Measurements from ENCODE around the gene NUS1. TPM values are rescaled to one million over a fixed set of nuclear protein-coding genes. Genes with fewer than 3 reads are reported as not detected.

The NUS1 gene
- total and polyA plus RNA-seq, 2 of the 13 experiments (the other 11 are each of a cell fraction or from before 2014, with no cell fraction given) = 18.3 to 18.6 TPM

DNA sequence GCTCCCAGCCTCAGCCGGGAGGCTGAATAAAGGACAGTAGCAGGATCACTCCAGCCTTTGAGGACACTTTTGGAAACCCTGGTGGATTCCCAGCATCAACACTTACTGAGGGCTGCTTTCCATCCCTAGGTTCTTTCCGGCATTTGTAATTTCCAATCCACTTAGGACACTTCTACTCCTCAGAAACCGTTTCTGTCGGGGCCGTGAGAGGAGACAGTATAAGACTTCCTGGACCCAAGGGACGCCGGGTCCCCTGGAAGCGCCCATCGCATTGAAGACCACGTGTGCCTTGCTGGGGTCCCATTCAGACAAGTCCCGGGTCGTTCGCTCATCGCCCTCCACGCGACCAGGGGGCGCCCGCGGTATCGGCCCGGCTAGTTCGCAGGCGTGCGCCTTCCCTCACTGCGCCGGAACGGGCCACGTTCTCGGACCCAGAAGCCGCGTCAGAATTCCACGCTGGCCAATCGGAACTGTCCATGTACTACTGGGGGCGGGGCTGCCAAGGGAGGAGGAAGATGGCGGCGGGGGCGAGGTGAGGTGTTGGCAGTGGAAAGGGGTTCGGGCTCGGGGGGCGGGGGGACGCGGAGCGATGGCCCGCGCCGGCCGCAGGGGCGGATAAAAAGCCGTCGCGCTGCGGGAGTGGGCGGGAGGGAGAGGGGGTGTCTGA, at the start of gene NUS1 (continued):
- TF ChIP-seq ZNF563 (CRISPR knock-in tag; IDR thresholded peaks at IDR 0.05) = peak; percentile 28; the same call in 1 of the 2 replicates
- TF ChIP-seq ZNF816 (CRISPR knock-in tag; IDR thresholded peaks at IDR 0.05; ENCODE audit: borderline replicate concordance) = peak; percentile 68
- TF ChIP-seq ZNF207 (IDR thresholded peaks at IDR 0.05; ENCODE audit: borderline replicate concordance) = no peak
- TF ChIP-seq RFX1 (IDR thresholded peaks at IDR 0.05) = no peak
- TF ChIP-seq RXRB (CRISPR knock-in tag; IDR thresholded peaks at IDR 0.05; ENCODE audit: borderline replicate concordance) = peak; percentile 69; the same call in 1 of the 2 replicates
- TF ChIP-seq DNMT3B (CRISPR knock-in tag; conservative IDR thresholded peaks at IDR 0.05) = 0 out of 2 replicates have a peak, but pooled peaks have one; percentile 52
- TF ChIP-seq, protein P1, sequence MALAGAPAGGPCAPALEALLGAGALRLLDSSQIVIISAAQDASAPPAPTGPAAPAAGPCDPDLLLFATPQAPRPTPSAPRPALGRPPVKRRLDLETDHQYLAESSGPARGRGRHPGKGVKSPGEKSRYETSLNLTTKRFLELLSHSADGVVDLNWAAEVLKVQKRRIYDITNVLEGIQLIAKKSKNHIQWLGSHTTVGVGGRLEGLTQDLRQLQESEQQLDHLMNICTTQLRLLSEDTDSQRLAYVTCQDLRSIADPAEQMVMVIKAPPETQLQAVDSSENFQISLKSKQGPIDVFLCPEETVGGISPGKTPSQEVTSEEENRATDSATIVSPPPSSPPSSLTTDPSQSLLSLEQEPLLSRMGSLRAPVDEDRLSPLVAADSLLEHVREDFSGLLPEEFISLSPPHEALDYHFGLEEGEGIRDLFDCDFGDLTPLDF (CRISPR knock-in tag; IDR thresholded peaks at IDR 0.05) = no peak; the same call in 1 of the 2 replicates
- TF ChIP-seq, protein P2, sequence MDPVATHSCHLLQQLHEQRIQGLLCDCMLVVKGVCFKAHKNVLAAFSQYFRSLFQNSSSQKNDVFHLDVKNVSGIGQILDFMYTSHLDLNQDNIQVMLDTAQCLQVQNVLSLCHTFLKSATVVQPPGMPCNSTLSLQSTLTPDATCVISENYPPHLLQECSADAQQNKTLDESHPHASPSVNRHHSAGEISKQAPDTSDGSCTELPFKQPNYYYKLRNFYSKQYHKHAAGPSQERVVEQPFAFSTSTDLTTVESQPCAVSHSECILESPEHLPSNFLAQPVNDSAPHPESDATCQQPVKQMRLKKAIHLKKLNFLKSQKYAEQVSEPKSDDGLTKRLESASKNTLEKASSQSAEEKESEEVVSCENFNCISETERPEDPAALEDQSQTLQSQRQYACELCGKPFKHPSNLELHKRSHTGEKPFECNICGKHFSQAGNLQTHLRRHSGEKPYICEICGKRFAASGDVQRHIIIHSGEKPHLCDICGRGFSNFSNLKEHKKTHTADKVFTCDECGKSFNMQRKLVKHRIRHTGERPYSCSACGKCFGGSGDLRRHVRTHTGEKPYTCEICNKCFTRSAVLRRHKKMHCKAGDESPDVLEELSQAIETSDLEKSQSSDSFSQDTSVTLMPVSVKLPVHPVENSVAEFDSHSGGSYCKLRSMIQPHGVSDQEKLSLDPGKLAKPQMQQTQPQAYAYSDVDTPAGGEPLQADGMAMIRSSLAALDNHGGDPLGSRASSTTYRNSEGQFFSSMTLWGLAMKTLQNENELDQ (CRISPR knock-in tag; IDR thresholded peaks at IDR 0.05; ENCODE audit: borderline replicate concordance) = no peak
- peak; percentile 80; the same call in 1 of the 2 replicates for TF ChIP-seq SMAD3 (CRISPR knock-in tag; IDR thresholded peaks at IDR 0.05)
- peak; percentile 65; the same call in 1 of the 2 replicates for TF ChIP-seq PHF8 (CRISPR knock-in tag; IDR thresholded peaks at IDR 0.05)
- TF ChIP-seq, protein P3, sequence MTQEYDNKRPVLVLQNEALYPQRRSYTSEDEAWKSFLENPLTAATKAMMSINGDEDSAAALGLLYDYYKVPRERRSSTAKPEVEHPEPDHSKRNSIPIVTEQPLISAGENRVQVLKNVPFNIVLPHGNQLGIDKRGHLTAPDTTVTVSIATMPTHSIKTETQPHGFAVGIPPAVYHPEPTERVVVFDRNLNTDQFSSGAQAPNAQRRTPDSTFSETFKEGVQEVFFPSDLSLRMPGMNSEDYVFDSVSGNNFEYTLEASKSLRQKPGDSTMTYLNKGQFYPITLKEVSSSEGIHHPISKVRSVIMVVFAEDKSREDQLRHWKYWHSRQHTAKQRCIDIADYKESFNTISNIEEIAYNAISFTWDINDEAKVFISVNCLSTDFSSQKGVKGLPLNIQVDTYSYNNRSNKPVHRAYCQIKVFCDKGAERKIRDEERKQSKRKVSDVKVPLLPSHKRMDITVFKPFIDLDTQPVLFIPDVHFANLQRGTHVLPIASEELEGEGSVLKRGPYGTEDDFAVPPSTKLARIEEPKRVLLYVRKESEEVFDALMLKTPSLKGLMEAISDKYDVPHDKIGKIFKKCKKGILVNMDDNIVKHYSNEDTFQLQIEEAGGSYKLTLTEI (CRISPR knock-in tag; conservative IDR thresholded peaks at IDR 0.05) = no peak
- TF ChIP-seq, protein P4, sequence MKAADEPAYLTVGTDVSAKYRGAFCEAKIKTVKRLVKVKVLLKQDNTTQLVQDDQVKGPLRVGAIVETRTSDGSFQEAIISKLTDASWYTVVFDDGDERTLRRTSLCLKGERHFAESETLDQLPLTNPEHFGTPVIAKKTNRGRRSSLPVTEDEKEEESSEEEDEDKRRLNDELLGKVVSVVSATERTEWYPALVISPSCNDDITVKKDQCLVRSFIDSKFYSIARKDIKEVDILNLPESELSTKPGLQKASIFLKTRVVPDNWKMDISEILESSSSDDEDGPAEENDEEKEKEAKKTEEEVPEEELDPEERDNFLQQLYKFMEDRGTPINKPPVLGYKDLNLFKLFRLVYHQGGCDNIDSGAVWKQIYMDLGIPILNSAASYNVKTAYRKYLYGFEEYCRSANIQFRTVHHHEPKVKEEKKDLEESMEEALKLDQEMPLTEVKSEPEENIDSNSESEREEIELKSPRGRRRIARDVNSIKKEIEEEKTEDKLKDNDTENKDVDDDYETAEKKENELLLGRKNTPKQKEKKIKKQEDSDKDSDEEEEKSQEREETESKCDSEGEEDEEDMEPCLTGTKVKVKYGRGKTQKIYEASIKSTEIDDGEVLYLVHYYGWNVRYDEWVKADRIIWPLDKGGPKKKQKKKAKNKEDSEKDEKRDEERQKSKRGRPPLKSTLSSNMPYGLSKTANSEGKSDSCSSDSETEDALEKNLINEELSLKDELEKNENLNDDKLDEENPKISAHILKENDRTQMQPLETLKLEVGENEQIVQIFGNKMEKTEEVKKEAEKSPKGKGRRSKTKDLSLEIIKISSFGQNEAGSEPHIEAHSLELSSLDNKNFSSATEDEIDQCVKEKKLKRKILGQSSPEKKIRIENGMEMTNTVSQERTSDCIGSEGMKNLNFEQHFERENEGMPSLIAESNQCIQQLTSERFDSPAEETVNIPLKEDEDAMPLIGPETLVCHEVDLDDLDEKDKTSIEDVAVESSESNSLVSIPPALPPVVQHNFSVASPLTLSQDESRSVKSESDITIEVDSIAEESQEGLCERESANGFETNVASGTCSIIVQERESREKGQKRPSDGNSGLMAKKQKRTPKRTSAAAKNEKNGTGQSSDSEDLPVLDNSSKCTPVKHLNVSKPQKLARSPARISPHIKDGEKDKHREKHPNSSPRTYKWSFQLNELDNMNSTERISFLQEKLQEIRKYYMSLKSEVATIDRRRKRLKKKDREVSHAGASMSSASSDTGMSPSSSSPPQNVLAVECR (CRISPR knock-in tag; IDR thresholded peaks at IDR 0.05; ENCODE audit: borderline replicate concordance) = peak; percentile 92
- TF ChIP-seq ZSCAN25 (CRISPR knock-in tag; IDR thresholded peaks at IDR 0.05) = peak; percentile 57; the same call in 1 of the 2 replicates
- TF ChIP-seq HMG20B (CRISPR knock-in tag; conservative IDR thresholded peaks at IDR 0.05) = no peak; the same call in 1 of the 2 replicates

All from HepG2 (cell line).